ENCODE data around the gene ABCA3.

DNA sequence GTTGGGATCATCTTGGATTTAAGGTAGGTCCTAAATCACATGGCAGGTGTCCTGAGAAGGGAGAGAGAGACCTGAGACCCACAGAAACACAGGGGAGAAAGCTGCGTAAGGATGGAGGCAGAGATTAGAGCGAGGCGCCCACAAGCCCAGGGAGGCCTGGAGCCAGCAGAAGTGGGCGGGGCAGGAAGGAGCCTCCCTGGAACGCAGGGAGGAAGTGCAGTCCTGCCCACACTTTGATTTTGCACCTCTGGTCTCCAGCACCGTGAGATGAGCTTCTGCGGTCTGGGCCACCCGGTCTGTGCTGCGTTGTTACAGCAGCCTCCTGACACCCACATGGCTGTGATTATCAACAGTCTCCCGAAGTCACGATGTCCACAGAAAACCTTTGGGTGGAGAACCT, 97.9 kb downstream of the ABCA3 start:
- TF ChIP-seq CTCF (IDR thresholded peaks at IDR 0.05) (no peak), POLR2A (IDR thresholded peaks at IDR 0.05) (no peak)

All from sigmoid colon (tissue), 3 donors.